Activated CD4-positive, alpha-beta T cell treated with anti-CD3 and anti-CD28 coated beads, Interleukin-2, Interleukin-4, amounts not matched to agents 100 ng/mL and 50 ng/mL, durations not matched to agents 16 hours and 8 hours (primary cell): ENCODE data around the gene IZUMO1.
"Not testable (repeated sequence)": the region's sequence is repeated elsewhere in the genome, so short reads cannot be mapped to it uniquely, and the experiment has no call there.

Experiments
- DNase-seq: peaks from one replicate; pipeline ENCODE4 v3.0.0-alpha.2; 2020; ENCODE audit warnings: low spot score

Gene IZUMO1

DNA sequence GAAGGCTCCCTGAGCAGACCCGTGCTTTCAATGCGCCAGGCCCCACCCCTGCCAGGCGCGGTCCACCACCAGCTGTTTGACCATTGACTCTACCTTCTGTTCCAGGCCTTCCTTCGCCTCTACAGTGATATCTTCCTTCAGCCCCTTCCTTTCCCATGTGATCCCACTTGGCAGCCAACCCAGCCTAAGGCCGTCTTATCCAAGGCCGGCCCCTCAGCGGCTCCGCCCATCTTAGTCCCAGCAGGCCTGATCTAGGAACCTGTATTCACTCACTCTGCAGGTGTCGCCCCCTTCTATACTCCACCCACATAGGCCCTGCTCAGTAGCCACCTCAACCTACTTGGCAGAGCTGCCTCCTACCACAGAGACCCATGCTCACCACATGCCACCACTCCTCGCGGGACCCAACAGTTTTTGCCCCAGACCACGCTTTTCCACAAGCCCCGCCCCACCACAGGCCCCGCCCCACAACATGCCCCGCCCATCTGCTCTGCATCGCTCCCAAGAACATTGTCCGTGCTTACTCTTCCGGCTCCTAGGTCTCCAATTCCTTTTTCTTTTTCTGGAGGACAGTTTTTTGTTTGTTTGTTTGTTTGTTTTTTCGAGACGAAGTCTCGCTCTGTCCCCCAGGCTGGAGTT is 9.2 kb downstream of the IZUMO1 start:
- DNase-seq, result no peak

DNA sequence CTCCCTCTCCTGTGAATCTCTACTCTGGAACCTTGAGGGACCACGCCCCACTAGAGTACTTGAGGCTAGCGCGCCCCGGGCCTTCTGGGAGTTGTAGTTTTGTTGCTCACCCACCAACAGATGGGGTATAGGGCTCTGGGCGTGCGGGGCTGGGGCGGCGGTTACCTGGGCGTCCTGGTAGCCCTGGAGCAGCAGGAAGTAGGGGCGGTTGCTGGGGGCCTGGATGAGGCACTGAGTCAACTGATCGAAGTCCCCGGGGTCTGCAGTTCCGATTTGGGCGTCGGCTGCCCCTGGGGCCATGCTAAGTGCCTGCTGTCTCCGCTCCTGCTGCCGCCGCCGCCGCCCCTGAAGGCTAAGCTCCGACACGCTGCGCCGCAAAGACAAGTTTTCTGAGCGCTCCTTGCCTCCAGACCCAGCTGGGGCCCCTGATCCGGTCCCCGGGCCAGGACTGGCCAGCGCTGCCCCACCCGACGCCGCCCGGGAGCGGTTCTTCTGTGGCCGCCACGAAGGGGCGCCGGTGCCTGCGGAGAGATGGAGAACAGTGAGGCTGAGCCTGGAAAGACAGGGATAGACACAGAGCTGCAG is 11.6 kb downstream of the IZUMO1 start:
- no peak for DNase-seq

DNA sequence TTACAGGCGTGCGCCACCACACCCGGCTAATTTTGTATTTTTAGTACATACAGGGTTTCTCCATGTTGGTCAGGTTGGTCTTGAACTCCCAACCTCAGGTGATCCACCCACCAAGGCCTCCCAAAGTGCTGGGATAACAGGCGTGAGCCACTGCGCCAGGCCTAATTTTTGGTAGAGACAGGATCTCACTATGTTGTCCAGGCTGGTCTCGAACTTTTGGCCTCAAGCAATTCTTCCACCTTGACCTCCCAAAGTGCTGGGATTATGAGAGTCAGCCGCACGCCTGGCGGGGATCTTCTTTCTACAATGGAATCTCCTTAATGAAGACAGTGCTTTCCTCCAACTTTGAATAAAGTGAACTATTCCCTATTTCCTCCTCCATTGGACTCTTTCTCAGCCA is 12.1 kb downstream of the IZUMO1 start:
- no peak for DNase-seq

DNA sequence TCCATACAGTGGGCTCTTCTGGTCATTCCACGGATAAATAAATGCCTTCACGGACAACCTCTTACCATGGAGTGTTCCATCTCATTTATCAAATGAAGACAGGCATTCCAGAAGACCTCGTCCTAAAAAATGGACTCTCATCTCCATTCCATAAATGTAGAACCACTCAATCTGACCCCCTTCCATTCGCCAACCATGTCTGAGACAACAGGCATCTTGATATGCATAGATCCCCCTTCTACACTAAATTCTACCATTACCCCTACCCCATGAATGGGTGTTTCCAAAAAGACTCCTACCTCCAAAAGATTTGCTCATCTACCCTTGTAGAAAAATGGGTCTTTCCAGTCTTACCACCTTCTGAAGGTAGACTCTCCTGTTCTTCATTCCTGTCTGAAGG is 15.3 kb downstream of the IZUMO1 start:
- no peak for DNase-seq

DNA sequence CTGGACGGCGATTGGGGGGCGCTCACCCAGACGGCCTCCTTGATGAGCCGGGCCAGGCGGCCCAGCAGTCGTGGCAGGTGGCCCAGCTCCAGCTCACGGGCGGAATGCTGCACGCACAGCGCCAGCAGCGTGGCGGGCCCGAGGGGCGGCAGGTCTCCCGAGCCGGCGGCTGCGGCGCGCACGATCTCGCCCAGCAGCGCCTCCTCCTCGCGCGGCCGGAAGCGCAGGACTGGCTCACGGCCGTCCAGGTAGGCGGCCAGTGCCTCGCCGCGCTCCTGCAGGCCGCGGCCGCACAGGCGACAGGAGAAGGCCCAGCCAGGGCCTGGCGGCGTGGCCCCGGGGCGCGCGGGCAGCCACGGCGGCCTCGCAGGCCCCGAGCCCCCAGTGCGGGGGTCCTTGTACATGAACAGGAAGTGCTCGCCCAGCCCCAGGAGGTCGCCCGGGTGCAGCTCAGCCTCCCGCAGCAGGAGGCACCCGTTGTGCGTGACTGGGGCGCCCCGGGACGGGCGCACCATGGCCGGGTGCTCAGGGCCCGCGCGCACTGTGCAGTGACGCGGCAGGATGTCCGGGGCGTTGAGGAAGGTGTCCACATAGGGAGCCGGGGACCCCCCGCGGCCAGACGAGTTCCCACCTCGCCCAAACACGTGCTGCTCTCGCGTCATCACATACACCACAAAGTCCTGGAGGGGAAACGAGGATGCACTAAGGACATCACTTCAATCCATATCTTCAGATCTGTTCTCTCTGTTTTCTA is 17.6 kb downstream of the IZUMO1 start:
- DNase-seq, result no peak

DNA sequence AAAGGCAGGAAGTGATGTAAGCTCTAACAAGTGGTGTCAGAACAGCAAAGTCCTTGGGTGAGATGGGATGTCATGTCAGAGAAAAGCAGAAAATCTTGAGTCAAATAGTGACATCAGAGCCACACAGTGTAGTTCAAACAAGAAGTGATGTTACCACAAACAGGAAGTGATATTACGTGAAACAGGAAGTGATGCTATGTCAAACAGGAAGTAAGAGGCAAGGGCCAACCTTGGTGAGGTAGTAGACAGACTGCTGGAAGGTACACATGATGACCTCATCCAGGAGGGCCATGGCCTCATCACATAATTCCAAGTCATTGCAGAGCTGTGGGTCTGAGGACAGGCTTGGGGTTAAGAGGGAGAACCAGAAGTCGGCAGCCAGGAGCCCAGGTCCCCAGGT is 20.2 kb downstream of the IZUMO1 start:
- peak; percentile 62 for DNase-seq

DNA sequence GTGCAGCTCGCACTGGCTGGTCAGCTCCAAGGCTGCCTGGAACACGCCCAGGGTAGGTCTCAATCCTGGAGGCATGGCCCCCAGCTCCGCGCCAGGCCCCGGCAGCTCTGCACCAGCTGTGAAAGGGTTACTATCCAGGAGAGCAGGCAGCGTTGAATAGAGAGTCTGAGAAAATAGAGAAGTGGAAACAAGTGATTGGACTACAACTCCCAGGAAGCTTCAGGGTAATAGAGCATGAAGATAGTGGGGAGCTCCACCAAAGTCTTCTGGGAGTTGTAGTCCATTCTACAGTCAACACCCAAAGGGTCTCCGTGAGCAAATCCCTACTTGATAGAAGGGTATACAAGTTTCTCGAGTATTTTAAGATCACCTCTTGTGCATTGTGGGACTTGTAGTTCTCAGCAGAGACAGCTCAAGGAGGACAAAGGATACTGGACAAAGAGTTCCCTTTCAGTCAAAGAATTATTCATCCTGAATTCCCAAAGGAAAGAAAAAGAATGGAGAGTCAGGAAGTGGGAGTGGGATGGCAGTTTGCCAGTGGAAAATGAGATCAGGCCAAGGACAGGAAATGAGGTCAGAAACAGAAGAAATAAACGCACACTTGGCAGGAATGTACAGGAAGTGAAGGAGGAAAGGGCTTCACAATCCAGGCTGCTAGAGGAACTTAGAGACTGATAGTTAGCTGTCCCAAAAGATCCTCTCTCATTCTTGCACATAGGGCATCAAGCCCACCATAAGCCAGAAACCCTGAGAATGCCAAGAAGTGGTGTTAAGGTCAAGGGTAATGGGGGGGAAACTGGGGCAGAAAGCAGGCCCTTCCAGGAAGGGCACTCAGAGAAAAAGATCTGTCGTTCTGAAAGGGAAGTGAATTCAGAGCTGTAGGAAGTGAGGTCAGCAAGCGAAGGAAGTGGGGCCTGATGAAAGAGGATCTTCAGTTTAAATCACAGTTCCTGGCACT is 21.6 kb downstream of the IZUMO1 start:
- DNase-seq, result peak; percentile 59

DNA sequence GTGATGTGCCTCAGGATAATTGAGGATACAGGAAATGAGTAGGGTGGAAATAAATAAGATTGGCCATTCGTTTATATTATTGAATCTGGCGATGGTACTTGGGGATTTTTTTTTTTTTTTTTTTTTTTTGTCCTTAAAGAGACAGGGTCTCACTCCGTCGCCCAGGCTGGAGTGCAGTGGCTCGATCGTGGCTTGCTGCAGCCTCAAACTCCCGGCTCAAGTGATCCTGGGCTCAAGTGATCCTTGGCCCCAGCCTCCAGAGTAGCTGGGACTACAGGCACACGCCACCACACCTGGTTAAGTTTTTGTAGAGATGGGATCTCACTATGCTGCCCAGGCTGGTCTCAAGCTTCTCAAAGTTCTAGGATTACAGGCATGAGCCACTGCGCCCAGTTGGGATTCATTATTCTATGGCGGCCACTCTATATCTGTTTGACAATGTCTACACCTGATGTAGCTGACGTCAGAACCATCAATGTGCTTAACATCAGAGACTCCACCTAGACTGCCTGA is 24.5 kb downstream of the IZUMO1 start:
- no peak for DNase-seq

DNA sequence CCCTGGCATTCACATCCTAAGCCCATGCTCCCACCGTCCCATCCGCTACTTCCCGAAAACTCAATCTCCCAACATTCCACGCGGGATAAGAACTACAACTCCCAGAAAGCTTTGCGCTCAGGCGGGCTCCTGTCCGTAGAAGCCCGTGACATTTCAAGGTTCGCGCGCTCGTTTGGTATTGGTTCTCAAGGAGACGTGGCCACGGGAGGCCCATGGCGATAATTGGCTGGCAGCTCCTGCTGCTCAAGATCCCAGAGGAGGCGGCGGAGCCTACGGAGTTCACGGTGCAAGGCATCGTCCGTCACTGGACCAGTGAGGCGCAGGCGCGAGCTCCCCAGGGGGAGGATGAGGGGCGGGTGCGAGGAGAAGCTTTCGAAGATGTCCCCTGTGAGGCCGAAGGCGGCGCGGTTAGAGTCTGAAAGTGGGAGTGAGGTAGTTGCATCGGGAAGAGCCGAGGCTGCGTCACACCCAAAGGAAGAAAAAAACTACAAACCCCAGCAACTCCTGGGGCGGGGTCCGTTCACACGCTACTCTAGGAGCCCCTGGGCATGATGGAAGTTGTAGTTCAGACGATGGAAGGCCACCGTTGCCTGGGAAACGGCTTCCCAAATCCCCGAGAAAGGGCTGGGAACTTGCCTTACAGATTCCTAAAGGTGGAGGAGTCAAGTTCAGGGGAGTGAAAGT is 26.0 kb downstream of the IZUMO1 start:
- DNase-seq, result peak; percentile 97

DNA sequence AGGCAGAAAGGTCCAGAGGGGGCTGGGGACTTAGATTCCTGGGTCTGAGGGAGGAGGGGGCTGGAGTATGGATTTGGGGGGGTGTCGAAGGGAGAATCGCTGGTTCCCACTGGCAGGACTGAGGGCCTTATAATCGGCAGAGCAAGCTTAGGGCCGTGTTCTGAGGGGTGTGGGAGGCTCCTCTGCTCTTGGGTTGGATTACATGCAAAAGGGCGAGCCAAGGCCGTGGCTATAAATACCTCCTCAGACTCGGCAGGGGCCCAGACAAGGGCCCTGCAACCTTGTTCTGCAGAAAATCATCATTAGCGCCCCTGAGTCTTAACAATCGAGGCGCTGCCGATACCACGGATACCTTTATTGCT is 26.5 kb downstream of the IZUMO1 start:
- no peak for DNase-seq

DNA sequence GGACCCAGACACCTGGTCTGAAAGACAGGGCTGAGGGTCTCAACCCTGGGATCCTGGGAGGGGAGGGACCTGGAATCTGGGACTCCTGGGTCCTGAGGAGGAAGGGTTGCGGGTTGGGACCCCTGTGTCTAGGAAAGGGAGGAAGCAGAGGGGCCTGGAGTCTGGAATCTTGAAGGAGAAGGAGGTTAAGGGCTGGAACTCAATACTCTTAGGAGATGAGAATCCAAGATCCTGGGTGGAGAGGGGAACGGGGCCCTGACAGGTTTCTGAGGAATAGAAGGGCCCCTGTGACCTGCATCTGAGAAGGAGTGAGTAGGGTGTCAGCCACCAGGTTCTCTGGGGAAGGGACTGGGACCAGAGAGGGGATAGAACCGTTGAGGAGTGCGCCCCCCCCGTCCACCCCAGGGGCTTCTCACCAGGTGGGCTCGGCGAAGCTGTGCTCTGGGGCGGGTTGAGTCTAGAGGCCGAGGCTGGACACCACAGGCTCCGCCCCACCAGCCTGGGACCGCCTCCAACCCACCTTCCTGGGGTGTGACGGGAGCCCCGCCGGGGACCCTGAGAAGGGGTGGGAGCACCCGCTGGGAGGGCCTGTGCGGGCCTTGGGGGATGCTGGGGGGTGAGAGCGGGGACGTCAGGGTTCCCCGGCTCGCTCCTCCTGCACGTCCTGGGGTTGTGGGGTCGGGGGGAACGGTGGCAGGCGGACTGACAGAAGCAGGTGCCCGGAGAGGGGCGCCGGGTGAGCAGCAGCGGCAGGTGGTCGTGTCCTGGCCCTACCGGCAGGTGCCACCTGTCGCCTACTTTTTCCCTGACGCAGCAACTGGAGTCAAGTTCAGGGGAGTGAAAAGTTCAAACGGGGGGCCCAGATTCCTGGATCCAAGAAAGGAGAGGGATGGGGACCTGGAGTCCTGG is 27.2 kb downstream of the IZUMO1 start, which contains the start of gene MAMSTR:
Gene MAMSTR (minus strand): TSS at position 463 of the 909 bp plus-strand sequence. CDS start 694 bp downstream, outside the sequence.
- no peak for DNase-seq

DNA sequence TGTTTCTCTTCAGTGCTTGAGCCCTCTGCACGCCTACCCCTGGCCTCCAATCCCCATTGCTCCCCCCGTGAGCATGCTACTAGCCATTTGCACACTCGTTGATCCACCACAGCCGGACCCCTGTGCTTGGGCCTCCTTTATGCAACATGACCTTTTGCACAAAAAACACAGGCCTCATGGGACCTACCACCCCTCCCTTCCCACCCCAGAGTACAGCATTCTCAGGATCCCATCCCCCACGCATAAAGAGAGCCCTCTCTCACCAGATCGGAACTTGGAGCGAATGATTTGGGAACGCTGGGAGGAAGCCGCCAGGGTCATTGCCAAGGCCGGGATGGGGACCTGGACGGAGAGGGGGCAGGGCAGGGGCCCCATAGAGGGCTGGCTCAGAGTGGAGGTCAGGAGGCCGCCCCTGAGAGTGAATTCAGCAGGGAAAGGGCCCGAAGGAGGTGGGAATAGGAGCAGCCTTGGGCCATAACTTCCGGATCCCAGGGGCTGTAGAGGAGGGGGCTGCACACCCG is 27.9 kb downstream of the IZUMO1 start:
- no peak for DNase-seq

DNA sequence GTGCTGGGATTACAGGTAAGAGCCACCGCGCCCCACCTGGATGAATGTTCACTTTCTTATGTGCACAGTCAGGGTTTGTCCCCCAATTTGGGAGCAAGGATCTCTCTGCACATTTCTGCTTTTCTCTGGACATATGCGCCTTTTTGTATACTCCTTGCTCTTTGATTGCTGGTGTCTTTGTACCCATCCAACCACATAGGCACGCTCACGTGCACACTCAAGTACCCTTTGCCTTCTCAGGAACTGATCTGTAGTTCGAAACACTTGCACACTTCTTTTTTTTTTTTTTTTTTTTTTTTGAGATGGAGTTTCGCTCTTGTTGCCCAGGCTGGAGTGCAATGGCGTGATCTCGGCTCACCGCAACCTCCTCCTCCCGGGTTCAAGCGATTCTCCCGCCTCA is 28.6 kb downstream of the IZUMO1 start:
- not testable (repeated sequence) for DNase-seq

DNA sequence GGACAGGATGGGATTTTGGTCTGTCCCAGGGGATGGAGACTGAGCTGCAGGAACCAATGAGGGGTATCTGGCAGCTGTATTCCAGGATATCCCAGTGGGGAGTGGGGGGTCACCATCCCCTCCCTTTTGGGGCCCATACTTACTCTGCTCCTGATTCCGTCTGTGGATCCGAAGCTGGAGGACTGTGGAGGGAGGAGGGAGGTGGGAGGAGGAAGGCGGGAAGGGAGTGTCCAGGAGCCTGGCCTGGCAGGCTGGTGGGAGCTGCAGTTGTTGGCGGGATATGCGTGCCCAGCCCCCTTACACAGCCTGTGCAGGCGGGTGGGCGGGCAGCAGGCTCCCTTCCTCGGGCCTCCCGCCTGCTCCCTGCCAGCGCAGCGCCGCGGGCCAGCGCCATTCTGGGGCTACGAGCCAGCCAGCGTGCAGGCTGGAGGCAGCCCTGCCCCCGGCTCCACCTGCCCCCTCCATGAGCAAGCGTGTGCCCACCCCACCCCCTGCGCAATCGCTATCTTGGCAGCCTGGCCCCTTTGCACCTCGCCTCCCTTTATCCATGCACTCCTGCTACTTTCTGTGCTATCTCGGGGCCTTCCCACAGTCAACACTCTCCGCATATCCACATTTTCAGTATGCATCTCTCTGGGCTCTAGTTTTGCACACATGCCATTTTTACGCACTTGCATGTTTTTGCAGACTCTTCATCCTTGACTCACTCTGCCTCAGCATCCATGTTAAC is 30.0 kb downstream of the IZUMO1 start:
- no peak for DNase-seq

DNA sequence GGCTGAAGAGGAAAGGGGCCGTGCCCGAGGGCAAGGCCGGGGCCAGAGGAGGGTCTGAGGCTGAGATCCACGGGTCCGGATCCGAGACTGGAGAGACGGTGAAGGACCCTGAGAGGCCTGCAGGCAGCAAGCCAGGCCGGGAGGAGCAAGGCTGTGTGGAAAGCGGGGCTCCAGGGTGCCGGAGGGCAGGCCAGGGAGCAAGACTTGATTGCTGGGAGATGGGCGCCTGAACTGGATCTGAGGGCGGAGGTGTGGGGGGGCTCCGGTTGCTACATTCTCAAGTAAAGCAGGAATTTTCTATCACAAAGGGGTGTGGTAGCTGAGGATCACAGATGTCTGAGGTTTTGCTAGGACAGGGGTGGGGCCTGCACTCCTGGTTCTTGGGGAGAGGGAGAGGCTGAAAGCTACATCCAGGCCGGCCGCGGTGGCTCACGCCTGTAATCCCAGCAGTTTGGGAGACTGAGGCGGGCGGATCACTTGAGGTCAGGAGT is 31.0 kb downstream of the IZUMO1 start:
- no peak for DNase-seq

DNA sequence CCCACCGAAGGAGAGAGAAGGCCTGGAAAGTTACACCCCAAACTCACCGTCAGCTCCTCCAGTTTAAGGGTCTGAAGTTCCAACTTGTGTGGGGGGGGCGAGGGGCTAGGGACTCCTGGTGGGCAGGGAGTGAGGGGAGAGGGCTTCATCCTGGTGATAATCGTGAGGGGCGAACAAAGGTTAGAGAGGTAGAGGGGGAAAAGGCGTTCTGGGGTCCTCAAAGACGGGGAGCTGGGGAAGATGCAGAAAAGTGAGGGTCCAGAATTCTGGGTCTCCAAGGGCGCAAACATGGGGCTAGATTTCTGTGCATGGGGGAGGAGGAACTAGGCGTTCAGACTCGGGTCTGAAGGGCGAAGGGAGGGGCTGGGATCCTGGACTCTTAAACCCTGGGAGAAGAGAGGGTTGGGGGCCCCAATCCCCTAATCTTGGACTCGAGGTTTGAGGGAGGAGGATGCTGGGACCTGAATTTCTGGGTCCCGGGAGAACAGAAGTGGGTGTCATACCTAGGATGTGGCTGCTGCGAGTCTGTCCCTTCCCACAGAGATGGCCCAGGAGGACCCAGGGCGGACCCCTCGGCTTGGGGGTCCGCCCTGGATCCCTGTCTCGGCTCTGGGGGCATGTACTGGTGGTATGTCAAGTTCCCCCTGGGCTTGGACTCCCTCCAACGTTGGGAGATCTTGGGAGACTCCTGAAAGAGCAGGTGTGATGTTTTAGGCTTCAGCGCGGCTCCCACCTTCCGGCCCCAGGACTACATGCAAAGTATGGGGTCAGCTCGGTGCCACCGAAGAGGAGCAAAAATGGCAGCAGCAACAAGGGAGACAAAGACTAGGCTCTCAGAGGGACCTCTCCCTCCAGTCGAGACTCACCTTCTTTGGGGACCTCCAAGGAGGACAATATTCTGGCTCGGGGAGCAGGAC is 31.7 kb downstream of the IZUMO1 start:
- DNase-seq, result no peak

DNA sequence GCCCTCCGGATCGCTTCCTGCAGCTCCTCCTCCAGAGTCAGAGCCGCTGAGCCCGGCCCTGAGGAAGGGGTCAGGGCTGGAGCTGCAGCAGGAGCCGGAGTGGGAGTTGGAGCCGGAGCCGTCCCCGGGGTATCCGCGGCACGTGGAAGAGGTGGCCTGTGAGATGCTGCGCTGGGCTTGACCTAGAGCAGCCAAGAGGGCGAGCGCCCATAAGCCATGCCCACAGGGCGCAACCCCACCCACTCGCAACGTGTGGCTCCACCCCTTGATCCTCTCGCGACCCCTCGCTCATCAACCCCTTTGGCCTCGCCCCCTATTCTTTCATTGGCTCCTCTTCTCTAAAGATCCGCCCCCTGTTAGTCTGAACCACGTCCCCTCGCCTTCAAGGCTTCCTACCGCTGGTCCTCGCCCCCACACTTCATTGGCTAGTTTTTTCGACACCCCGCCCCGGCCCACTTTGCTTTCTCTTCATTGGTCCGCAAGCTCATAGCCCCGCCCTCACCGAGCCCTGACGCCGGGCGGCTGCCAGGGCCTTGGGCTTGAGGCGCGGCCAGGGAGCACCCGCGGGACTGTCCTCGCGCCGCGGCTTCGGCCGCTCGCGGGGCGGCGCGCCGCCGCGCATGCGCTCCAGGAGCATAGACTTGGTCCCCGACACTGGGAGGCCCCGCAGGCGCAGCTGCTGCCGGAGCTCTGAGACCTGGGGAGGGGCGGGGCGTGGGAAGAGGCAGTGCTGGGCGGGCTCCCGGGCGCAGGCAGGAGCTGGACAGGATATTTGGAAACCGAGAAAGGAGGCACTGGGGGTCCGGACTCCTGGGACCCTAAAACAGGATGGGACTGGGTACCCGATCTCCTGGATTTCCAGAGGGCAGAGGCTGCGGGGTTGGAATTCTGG is 32.6 kb downstream of the IZUMO1 start:
- DNase-seq, result peak; percentile 98
